ENCODE measurements around the gene GET4. TPM values are rescaled to one million over a fixed set of nuclear protein-coding genes. Genes with fewer than 3 reads are reported as not detected.
A peak's percentile ranks its signal among the peaks of the same experiment; 100 is the strongest.

The GET4 gene
- total and polyA plus RNA-seq, 2 of the 13 experiments (the other 11 are each of a cell fraction or from before 2014, with no cell fraction given) = 28.2 to 35.2 TPM

DNA sequence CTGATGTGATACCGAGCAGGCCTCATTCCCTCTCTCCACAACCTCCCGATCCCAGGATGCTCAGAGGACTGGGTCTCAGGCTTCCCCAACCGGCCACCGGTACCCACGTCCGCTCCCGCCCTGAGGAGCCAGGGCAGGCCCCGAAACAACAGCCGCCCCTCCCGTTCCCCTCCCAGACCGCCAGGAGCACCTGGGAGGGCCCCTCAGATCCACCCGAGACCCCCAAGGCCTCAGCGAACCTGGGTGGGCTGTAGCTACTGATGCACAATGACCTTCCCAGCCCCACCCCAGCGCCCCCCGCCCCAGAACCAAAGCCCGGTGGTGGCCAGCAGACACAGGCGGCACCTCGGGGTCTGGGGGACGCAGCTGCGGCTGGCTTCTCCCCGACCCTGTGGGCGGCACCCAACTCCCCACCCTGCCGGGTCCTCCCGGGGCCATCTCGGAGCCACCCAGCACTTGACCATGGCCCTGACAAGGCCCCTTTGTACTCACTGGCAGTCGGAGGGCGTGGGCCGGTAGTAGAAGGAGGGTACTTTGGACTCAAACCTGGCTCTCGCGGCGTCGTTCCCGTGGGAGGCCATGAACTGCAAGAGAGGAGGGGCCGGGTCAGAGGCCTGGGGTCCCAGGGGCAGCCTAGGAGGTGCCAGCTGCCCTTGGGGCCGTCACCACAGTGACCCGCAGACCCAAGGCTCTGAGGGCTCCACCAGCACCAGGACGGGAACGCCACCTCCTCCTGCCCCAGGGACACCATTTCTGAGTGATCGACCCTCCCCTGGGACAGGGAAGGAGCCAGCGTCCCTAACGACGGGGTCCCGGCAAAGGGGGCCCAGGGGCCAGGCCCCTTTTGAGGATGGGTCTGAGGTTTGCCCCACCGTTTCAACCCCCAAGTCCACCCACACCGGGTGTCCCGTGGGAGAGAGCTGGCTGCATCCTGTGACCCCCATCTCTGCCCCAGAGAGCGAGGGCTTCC is 50.0 kb downstream of the GET4 start (continued):
- no peak for TF ChIP-seq ATRX (CRISPR knock-in tag; IDR thresholded peaks at IDR 0.05; ENCODE audit: borderline replicate concordance)
- TF ChIP-seq CBFB (CRISPR knock-in tag; IDR thresholded peaks at IDR 0.05) = peak; percentile 19; the same call in 1 of the 2 replicates
- TF ChIP-seq ZNF563 (CRISPR knock-in tag; IDR thresholded peaks at IDR 0.05) = peak; percentile 8; the same call in 1 of the 2 replicates
- no peak for TF ChIP-seq NFE2L2 (IDR thresholded peaks at IDR 0.05; ENCODE audit: low read length)
- TF ChIP-seq ZNF605 (CRISPR knock-in tag; IDR thresholded peaks at IDR 0.05) = peak; percentile 67
- TF ChIP-seq, protein P1, sequence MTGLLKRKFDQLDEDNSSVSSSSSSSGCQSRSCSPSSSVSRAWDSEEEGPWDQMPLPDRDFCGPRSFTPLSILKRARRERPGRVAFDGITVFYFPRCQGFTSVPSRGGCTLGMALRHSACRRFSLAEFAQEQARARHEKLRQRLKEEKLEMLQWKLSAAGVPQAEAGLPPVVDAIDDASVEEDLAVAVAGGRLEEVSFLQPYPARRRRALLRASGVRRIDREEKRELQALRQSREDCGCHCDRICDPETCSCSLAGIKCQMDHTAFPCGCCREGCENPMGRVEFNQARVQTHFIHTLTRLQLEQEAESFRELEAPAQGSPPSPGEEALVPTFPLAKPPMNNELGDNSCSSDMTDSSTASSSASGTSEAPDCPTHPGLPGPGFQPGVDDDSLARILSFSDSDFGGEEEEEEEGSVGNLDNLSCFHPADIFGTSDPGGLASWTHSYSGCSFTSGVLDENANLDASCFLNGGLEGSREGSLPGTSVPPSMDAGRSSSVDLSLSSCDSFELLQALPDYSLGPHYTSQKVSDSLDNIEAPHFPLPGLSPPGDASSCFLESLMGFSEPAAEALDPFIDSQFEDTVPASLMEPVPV (CRISPR knock-in tag; IDR thresholded peaks at IDR 0.05) = peak; percentile 85
- TF ChIP-seq, protein P2, sequence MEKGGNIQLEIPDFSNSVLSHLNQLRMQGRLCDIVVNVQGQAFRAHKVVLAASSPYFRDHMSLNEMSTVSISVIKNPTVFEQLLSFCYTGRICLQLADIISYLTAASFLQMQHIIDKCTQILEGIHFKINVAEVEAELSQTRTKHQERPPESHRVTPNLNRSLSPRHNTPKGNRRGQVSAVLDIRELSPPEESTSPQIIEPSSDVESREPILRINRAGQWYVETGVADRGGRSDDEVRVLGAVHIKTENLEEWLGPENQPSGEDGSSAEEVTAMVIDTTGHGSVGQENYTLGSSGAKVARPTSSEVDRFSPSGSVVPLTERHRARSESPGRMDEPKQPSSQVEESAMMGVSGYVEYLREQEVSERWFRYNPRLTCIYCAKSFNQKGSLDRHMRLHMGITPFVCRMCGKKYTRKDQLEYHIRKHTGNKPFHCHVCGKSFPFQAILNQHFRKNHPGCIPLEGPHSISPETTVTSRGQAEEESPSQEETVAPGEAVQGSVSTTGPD (CRISPR knock-in tag; IDR thresholded peaks at IDR 0.05) = peak; percentile 50; the same call in 1 of the 2 replicates
- TF ChIP-seq ZMAT3 (CRISPR knock-in tag; conservative IDR thresholded peaks at IDR 0.05) = 0 out of 2 replicates have a peak, but pooled peaks have one; percentile 37
- TF ChIP-seq TOPORS (CRISPR knock-in tag; IDR thresholded peaks at IDR 0.05) = peak; percentile 73; the same call in 1 of the 2 replicates
- no peak for TF ChIP-seq ZNF674 (CRISPR knock-in tag; IDR thresholded peaks at IDR 0.05; ENCODE audit: low read depth)
- TF ChIP-seq, protein P3, sequence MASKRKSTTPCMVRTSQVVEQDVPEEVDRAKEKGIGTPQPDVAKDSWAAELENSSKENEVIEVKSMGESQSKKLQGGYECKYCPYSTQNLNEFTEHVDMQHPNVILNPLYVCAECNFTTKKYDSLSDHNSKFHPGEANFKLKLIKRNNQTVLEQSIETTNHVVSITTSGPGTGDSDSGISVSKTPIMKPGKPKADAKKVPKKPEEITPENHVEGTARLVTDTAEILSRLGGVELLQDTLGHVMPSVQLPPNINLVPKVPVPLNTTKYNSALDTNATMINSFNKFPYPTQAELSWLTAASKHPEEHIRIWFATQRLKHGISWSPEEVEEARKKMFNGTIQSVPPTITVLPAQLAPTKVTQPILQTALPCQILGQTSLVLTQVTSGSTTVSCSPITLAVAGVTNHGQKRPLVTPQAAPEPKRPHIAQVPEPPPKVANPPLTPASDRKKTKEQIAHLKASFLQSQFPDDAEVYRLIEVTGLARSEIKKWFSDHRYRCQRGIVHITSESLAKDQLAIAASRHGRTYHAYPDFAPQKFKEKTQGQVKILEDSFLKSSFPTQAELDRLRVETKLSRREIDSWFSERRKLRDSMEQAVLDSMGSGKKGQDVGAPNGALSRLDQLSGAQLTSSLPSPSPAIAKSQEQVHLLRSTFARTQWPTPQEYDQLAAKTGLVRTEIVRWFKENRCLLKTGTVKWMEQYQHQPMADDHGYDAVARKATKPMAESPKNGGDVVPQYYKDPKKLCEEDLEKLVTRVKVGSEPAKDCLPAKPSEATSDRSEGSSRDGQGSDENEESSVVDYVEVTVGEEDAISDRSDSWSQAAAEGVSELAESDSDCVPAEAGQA (IDR thresholded peaks at IDR 0.05; ENCODE audit: low read depth) = no peak; the same call in 1 of the 2 replicates
- TF ChIP-seq, protein P3 (CRISPR knock-in tag; IDR thresholded peaks at IDR 0.05; ENCODE audit: borderline replicate concordance) = no peak
- no peak for TF ChIP-seq NFRKB (IDR thresholded peaks at IDR 0.05)
- peak; percentile 98 for TF ChIP-seq RXRA (CRISPR knock-in tag; IDR thresholded peaks at IDR 0.05)
- peak; percentile 86 for TF ChIP-seq RBFOX2 (IDR thresholded peaks at IDR 0.05; ENCODE audit: low read depth, low read length)

All from HepG2 (cell line).